Cardiac septum (tissue), 1 donor: ENCODE measurements around the gene ZFPL1. TPM values are rescaled to one million over a fixed set of nuclear protein-coding genes. Genes with fewer than 3 reads are reported as not detected.
"Not testable (repeated sequence)": the region's sequence is repeated elsewhere in the genome, so short reads cannot be mapped to it uniquely, and the experiment has no call there.

Source experiments
- DNase-seq: peaks from one replicate; pipeline ENCODE4 v3.0.0-alpha.2; 2020; ENCODE audit warnings: low spot score
- intact Hi-C: fragments of 100-400 bp; cut with DNase I; formaldehyde crosslinking; loops from one replicate; pipeline ENCODE4 v1.14.0; 2022
- total RNA-seq: library from RNA; stranded (reverse); fragmentation: NEBNext Ultra II Directional; extraction: Animal tissue kit (Norgen Biotek cat#: 25700); gene quantifications from one replicate; pipeline ENCODE4 v1.2.1, GENCODE V29; 2021
- donor health status: DM: no; HTN: no; CAD: no.

ZFPL1 gene
- total RNA-seq, 1 donor from 2014 or later, result 23.5 TPM

- intact Hi-C loops, result no loop called here
- DNase-seq, result no peak
Observed at GRCh38 chr11:65111159-65111743, 27.2 kb downstream of the ZFPL1 start.

GRCh38 chr11:65111744-65112545, 27.9 kb downstream of the ZFPL1 start, which contains the start of gene TM7SF2:
Gene TM7SF2, plus strand, starts transcription at chr11:65111872. Its CDS starts 144 bp downstream, at chr11:65112016.
- DNase-seq, result peak; percentile 98
- intact Hi-C loops, result no loop called here

GRCh38 chr11:65112546-65113360, 28.7 kb downstream of the ZFPL1 start:
- intact Hi-C loops, result no loop called here
- DNase-seq, result no peak

GRCh38 chr11:65113361-65113756, 29.3 kb downstream of the ZFPL1 start:
- DNase-seq, result no peak
- intact Hi-C loops, result no loop called here

- intact Hi-C loops, result no loop called here
- DNase-seq, result no peak
Observed at GRCh38 chr11:65113839-65114238, 29.8 kb downstream of the ZFPL1 start.

GRCh38 chr11:65114538-65115171, 30.6 kb downstream of the ZFPL1 start:
- intact Hi-C loops, result loop anchor here (5.0 kb wide), 2 partner anchors 72 to 102 kb away; partner anchors contain the start of genes ARL2 and SAC3D1
- no peak for DNase-seq

GRCh38 chr11:65115361-65116082, 31.5 kb downstream of the ZFPL1 start:
- intact Hi-C loops, result loop anchor here (2.0 to 5.0 kb wide), 3 partner anchors 31 to 103 kb away; partner anchors contain the start of genes ARL2, CDCA5, SAC3D1 and ZFPL1
- DNase-seq, result no peak

GRCh38 chr11:65116370-65117205, 32.6 kb downstream of the ZFPL1 start:
- no peak for DNase-seq
- intact Hi-C loops, result loop anchor here (2.0 to 5.0 kb wide), 3 partner anchors 32 to 104 kb away; partner anchors contain the start of genes ARL2, CDCA5, SAC3D1 and ZFPL1

- DNase-seq, result peak; percentile 100
- intact Hi-C loops, result loop anchor here (2.0 to 5.0 kb wide), 4 partner anchors 33 to 269 kb away; partner anchors contain the start of genes ARL2, CDCA5, SAC3D1 and ZFPL1
Observed at GRCh38 chr11:65117206-65118096, 33.4 kb downstream of the ZFPL1 start, which contains the start of gene ZNHIT2. Gene ZNHIT2, minus strand, starts transcription at chr11:65117701. Its CDS starts 48 bp downstream, at chr11:65117653.

GRCh38 chr11:65118097-65118837, 34.2 kb downstream of the ZFPL1 start:
- intact Hi-C loops, result loop anchor here (2.0 to 5.0 kb wide), 3 partner anchors 76 to 269 kb away; partner anchors contain the start of genes ARL2 and SAC3D1
- no peak for DNase-seq

GRCh38 chr11:65118891-65119669, 35.1 kb downstream of the ZFPL1 start:
- not testable (repeated sequence) for DNase-seq
- intact Hi-C loops, result loop anchor here (2.0 to 5.0 kb wide), 3 partner anchors 77 to 270 kb away; partner anchors contain the start of genes ARL2 and SAC3D1

GRCh38 chr11:65119670-65119995, 35.6 kb downstream of the ZFPL1 start:
- intact Hi-C loops, result loop anchor here (2.0 to 5.0 kb wide), 3 partner anchors 77 to 271 kb away; partner anchors contain the start of genes ARL2 and SAC3D1

GRCh38 chr11:65120831-65121230, 36.8 kb downstream of the ZFPL1 start:
- no peak for DNase-seq
- intact Hi-C loops, result no loop called here

More at GRCh38 chr11:65119670-65119995, 35.6 kb downstream of the ZFPL1 start:
- DNase-seq, result no peak

GRCh38 chr11:65121447-65121864, 37.4 kb downstream of the ZFPL1 start:
- intact Hi-C loops, result no loop called here
- DNase-seq, result no peak
